ENCODE data around the gene PTPRG. TPM values are rescaled to one million over a fixed set of nuclear protein-coding genes. Genes with fewer than 3 reads are reported as not detected.

Gene PTPRG
- polyA plus RNA-seq, 3 donors = 78.2 to 84.6 (median 83.3) TPM

DNA sequence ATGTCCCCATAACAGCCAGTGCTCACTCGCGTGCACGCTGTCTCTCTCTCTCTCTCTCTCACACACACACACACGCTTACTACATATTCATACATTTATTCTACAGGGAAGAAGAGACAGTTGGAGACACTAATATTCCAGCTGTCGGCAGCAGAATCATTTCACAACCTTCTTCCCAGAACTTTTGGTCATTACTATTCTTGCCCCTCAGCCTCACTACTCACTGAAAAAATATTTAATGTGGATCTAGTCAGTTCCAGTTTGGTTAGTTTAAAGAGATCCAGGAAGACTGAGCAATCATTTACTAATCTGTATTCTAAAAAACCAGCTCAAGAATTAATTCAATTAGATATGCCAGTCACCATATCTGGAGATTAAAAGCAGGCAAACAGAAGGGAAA, 394.9 kb downstream of the PTPRG start:
- DNase-seq = no peak

DNA sequence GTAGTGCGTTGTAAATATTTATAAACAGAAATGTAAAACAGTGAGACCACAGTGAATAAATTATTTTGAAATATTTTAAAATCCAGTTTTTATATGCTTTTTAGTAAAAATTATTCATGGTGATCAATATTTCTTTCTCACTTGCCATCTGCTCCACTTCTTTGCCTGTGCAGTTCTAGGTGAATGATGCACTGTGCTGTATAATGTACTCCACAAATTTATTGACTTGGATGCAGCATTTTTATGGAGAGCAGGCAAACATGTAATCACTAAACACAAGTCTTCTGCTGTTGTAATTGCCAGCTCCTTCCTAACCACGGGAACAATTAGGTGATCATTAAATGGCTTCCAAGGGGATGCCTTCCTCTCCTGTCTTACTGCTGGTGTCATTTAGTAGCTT, 395.9 kb downstream of the PTPRG start:
- DNase-seq = no peak

DNA sequence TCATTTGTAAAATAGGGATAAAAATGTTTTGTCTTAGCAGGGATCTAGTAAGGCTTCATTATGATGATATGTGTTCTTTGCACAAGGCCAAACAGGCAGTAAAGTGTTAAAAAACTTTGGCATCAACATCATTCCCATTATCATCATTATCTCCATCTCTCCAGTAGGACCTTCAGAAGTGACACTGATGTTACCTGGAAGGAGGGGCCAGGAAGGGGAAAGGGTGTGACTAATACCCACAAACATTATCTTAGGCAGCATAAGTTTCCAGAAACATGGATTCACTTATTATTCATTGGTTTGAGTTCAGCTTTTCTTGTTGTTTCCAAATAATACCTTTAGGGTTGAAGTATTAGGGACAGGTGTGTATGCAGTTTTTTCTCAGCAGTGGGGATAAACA, 399.6 kb downstream of the PTPRG start:
- DNase-seq = no peak

GRCh38 chr3:61961900-61962299, 400.5 kb downstream of the PTPRG start:
- no peak for DNase-seq

- no peak for DNase-seq
Measured at GRCh38 chr3:61964566-61964965, 403.2 kb downstream of the PTPRG start.

GRCh38 chr3:61965770-61966131, 404.4 kb downstream of the PTPRG start:
- DNase-seq = no peak

- no peak for DNase-seq
Measured at GRCh38 chr3:61966200-61966599, 404.8 kb downstream of the PTPRG start.

DNA sequence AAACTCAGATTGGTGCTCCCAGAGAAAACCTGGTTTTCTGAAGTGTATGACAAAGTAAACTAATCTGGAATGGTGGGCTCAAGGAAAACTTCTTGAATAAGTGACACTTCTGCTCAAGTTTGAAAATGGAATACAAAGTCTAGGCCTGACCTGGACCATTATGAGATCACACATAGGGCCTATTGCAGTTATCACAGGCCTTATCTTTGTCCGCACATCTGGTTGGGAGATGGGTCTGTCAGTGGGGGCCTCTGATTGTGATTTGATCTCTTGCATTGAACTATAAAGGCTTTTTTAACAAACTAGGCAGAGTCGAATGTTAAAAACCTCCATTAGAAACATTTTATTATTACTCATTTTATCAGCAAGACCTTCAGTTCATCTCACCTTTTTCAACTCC, 405.6 kb downstream of the PTPRG start:
- DNase-seq = no peak

GRCh38 chr3:61967937-61968336, 406.6 kb downstream of the PTPRG start:
- DNase-seq = no peak

DNA sequence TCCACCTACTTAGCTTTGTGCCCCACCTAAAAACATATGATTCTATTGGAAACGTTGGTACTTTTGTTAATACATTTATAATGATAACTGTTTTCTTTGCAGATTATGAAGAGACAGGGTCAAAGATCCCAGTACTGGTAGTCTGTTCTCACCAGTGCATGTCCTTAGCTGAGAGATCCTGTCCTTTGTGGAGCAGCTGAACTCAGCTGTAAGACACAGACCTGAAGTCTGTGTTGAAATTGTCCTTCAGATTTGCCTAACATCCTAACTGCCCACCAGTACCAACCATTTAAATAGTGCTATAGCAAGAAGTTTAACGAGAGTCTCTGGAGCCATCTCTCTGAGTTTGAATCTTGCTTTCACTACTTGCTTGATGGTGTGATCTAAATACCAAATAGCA, 413.3 kb downstream of the PTPRG start:
- DNase-seq = no peak

DNA sequence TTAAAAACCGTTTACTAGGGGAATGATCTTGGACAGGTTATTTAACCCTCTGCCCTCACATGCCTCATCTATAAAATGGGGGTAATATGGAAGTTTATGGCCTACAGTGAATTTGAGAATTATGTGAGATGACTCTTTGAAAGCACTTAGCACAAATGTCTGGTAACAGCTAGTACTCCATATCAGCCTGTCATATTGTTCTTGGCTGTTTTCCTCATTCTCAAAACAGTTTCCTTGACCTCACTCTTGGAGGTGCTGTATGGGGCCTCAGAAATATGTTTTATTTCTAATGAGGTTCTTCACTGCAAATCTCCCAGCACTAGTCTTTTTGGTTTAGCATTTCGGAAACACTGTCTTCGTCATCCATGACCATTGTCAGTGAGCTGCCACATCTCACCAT, 413.8 kb downstream of the PTPRG start:
- DNase-seq = no peak

DNA sequence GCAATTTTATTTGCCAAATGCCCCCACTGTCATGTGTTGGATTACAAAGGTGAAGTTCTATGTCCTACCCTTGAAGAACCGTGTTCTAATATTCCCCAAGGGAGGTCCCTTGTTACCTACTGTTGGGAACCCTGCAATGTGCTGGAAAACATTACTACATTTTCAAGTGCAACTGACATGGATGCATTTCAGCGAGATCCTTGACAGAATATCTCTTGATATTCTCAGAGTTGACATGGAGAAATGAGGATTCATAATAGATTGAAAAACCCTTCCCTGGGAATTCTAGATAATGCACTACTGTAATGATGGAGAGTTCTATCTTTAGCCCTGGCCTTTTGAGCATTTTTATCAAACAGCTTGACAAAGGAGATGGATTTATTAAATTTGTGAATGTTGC, 414.6 kb downstream of the PTPRG start:
- no peak for DNase-seq

DNA sequence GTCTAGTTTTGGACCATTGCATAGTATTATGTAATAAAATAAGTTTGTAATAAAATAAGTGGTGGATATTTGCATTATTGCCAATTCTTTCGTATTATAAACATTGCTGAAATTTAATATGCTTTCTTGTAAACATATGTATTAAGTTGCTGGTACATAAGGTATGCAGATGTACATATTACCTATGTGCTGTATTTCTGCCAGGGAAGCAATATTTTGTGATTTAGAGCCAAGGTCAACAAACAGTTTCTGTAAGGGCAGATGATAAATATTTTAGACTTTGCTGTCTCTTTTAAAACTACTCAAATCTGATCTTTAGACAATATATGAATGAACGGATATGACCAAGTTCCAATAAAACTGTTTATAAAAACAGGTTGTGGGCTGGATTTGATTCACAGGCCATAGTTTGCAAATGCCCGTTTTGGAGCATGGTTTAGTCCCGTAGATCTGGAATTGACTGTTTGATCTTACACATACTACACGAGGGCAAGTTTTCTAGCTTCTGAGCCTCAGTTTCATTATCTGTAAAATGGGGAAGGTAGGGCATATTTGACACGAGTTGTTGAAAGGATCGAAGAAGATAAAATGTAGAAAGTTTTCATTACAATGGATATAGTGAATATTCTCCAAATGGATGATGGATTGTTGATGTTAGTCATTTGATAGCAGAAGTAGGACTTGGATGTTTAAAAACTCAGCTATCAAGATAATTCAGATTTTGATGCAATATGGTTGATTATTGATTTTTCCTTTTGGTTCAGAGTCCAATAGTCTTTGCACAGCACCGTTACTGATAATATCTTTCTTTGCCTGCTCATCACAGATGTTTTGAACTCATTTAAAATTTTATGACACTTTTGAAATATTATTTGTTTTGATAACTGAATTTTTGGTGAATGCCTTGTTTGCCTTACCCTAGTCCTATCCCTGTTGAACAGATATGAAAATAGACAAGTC, 417.4 kb downstream of the PTPRG start:
- DNase-seq = no peak

DNA sequence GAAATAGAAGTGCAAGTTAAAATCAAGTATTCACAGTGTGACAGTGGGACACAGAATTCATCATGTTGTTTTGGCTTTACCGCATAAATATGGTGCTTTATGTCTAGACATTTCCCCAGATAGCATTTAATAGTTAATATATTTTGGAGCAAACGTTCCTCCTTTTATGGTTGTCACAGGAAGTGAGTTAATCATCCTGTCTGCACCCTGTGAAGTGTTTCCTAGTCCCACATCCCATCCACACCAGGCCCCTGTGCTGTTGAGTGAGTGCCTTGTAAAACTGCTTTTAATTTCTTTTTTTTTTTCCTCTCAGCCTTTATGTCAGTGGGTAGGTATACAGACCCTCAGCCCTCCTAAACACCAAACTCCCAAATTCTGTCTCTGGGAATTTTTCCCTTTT, 418.3 kb downstream of the PTPRG start:
- peak; percentile 47 for DNase-seq

DNA sequence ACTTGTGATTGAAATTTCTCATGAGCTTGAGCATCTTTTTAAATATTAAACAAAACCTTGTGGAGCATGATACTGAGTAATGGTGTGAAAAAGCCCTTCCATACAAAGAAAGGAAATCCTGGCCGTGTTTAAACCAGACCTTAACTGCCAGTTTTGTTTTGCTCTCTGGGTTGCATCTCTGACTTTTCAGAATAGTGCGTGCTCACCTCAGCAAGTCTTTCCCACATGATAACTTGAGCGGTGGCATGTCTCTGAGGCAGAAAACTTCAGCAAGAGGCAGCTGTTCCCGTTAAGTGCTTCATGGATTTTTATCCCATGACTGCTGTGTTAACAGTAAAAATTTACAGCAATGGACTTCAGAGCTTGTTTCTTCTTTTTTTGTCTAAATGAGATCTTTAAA, 418.7 kb downstream of the PTPRG start:
- DNase-seq = peak; percentile 20

GRCh38 chr3:61981060-61981459, 419.7 kb downstream of the PTPRG start:
- no peak for DNase-seq

GRCh38 chr3:61983479-61983878, 422.1 kb downstream of the PTPRG start:
- no peak for DNase-seq

DNA sequence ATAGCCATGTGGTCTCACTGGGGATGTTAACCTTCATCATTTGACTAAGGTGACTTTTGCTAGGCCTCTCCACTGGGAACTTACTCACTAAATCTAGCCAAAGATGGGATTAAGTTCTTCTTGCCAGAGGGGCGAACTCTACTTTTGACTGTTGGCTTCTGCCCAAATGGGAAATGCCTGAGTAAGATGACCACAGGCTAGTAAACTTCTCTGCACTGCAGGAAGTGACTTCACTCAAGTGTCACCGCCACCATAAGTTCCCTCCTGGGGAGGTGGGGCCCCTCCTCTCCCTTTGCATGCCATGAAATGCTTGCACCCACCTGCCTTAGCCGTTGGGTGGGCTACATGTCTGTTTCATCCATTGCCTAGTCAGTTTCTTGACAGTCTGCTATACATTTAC, 423.6 kb downstream of the PTPRG start:
- no peak for DNase-seq

DNA sequence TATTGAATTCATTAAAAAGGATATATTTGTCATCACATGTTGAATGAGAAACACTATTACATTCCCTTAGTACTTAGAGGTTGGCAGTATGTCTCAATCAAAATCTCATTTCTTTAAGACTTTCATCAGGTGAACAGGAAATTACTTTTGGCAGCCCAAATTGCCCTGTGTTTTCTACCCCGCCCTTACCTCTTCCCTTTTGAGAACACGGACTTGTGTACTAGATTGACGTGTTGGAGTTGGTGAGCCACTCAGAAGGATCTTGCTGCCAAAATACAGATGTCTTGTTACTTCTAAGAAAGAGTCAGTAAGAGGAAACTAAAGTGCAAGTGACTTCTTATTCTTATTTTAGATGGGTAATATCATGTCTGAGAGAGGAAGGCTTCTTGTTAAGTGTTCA, 425.1 kb downstream of the PTPRG start:
- no peak for DNase-seq

- DNase-seq = no peak
Measured at GRCh38 chr3:61989681-61990080, 428.3 kb downstream of the PTPRG start.

- DNase-seq = no peak
Measured at GRCh38 chr3:61990327-61991027, 429.1 kb downstream of the PTPRG start.

- DNase-seq = no peak
Measured at GRCh38 chr3:61991706-61992105, 430.3 kb downstream of the PTPRG start.

GRCh38 chr3:61996366-61996765, 435.0 kb downstream of the PTPRG start:
- no peak for DNase-seq
